Activated CD4-positive, CD25-positive, alpha-beta regulatory T cell treated with anti-CD3 and anti-CD28 coated beads, Interleukin-2, amount 50 U/mL, for 72 hours (primary cell): ENCODE results near the gene KRT16.

Experiments used
- DNase-seq: peaks from one replicate; pipeline ENCODE4 v3.0.0; 2021

KRT16 gene

GRCh38 chr17:41612376-41613160, at the start of gene KRT16:
TSS of gene KRT16 (minus strand) at chr17:41612767. CDS start at chr17:41612688, 79 bp downstream.
- DNase-seq: peak; percentile 23

- no peak for DNase-seq
Measured at GRCh38 chr17:41660221-41660711, 47.7 kb upstream of the KRT16 start.

DNA sequence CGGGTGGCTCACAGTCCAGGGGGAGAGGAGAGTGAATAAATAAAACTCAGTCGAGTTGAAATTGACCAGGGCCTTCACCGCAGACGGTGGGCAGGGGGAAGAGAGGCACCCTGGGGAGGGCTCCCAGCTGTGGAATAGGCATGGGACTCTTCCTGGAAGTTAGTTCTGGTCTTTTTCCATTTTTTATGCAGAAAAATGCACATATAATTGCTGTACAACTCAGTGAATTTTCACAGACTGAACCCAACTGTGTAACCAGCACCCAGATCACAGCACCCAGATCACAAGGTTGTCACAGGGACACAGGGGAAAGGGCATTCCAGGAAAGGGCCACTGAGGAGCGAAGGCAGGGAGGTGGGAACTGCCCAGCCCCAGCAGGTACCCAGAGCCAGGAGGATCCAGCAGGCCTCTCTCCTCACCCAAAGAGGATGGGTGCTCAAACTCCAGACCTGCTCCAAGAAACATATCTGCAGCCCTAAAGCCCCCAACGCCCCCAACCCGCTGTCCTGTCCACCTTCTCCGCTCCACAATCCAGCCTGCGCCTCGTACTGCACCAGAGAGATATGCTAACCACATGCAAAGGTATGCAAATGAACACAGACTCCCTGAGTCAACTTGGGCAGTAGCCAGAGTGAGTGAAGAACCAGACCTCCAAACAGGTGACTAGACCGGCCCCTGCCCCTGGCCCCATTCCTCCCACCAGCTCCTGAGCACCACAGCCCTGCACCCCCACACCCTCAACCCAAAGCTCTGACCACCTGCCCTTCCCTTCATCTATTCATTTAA, 47.1 kb upstream of the KRT16 start:
- no peak for DNase-seq

DNA sequence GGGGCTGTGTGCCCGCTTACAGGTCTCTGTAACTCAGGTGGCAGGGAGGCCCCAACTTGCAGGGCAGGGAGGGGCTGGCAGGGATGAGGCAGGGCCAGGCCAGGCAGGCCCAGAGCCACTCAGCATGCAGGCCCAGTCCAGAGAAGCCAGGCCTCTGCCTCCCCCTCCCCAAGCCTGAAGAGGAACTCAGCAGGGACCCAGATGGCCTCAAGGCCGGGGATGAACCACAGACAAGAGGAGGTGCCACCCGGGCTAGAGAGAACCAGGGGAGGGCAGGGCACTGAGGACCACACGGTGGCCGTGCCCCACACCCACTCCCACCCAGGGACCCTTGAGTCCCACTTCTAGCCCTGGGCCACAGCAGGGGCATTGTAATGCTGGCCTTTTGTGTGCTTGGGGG, 46.3 kb upstream of the KRT16 start:
- DNase-seq: no peak

GRCh38 chr17:41657936-41658335, 45.4 kb upstream of the KRT16 start:
- no peak for DNase-seq

DNA sequence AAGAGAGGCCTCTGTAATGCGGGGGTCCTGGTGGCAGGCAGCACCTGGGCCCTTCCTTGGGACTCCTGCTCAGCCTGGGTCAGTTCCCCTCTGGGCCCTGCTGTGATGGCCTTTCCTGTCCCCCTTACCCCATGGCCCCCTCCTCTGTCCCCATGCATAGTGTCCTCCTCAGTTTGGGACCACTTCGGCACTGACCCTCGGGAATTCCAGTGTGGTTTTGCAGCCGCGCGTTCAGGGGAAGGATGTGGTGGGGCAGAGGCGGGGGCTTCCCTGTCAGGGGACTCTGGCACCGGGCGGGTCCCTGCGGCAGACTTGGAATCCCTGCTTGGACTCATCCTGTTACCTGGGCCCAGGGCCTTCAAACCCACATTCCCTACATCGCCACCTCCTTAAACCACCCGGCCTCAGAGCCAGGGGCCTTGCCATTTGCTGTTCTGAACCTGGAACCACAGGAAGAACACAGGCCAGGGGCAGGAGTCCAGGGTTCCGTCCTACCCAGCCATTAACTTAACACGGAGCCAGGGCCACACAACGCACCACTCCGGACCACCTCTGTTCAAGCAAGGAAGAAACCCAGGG, 44.7 kb upstream of the KRT16 start:
- DNase-seq: no peak

DNA sequence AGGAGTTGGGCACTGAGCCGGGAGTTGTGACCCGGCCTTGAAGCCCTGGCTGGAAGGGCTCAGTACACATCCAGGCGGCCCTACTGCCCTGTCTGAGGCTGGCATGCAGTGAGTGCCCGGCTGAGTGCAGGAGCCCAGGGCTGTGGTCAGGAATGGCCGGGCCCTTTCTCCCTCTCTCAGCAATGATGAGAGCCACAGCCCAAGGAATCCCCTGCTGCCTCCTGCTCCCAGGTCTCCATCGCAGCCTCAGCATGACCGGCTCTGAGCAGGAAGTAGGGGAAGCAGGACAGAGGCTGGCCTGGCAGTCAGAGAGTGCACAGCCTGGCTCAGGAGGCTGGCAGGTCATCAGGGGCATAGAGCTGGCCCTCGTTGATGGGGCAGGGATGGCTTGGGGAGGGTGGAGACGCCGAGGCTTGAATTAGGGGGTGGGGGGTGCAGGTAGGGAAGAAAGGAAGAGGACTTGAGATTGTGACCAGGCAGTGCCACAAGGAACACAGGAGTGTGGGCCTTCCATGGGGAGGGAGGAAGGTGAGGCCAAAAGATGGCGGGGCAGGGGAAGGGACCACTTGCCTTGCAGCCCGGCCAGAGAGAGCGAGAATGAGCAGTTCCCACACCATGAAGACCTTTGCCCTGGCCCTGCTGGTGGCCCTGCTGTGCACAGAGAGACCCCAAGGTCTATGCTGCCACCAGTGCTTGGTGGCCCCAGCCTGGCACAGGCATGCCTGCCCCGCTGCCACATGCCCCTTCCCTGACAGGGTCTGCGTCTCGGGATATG, 43.9 kb upstream of the KRT16 start:
- no peak for DNase-seq

DNA sequence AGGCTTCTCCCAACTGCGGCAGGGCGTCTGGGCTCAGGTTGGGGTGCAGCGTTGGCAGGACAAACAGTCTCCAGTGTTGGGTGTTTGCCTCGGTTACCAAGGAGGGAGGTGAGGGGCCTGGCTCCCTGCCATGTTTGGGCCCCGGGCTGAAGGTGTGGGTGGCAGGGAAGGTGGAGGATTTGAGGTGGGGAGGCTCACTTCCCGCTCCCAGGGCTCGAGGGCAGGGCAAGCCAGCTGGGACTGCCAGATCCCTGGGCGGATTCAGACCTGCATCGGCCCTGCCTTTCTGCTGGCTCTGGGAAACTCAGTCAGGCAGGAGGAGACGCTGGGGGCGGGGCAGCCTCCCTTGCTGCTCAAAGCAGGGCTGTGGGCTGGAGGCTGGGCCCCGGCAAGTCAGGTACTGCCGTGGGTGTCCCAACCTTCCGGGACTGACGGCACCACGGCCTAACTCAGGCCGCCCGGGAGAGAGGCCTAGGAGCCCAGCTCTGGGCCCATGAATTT, 43.1 kb upstream of the KRT16 start:
- no peak for DNase-seq

DNA sequence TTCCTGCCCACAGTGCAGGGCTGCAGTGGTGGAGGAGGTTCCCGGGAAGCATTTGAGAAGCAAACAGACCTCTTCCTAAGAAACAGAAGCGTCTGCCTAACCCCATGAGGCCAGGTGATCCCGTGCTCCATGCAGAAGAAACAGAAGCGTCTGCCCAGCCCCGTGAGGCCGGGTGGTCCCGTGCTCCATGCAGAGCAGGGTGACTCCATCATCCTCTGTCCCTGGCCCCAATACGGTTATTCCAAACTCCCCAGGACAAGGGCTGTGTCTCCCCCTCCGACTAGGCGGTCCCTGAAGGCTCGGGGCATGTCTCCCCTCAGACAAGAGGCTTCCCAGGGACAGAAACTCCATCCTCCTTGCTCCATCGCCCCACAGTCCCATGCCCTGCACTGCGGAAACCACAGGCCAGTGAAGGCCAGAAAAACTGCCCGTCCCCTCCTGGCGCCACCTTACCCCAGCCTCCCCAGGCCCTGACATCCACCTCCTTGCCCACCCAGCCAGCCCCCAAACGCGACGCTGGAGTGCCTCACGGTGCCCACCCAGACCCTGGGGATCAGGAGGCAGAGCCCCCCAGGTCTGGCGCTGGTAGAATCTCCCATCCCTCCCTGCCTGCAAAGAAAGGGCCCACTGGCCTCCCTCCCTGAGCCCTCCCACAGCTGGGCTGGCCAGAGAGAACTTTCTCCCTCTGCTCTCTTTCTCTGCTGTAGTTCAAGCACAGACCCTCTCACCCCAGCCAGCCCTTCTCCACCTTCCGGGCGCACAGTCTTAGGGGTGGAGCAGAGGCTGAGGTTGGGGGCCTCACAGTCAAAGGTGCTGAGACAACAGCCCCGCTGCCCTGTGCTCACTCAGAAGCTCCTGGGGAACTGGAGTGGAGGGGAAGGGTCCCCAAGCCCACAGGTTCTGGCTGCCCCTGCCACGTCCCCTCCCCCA, 42.4 kb upstream of the KRT16 start:
- no peak for DNase-seq

- no peak for DNase-seq
Measured at GRCh38 chr17:41653892-41654677, 41.5 kb upstream of the KRT16 start.

GRCh38 chr17:41653421-41653820, 40.9 kb upstream of the KRT16 start:
- no peak for DNase-seq

DNA sequence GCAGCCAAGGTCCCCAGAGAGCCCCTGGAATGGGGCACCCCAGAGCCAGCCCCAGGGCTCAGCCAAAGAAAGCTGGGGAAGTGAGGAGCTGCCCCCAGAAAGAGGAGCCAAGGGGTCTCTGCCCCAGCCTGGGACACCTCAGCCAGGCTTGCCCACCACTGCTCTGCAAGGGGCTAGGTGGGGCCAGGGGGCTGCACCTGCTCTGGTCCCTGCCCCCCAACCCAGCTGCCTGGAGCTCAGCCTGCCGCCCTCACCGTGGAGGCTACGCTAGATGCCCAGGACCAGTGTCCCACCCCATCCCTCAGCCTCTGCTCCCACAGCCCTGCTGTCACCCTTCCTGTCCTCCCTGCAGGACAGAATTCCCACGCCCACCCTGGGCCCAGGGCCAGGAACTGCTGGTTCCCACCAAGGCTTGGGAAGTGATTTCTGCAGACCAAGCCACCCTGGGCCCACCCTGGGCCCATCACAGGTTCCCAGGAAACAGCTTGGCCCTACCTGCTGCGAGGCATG, 39.9 kb upstream of the KRT16 start:
- no peak for DNase-seq

- no peak for DNase-seq
Measured at GRCh38 chr17:41651625-41652460, 39.3 kb upstream of the KRT16 start.

DNA sequence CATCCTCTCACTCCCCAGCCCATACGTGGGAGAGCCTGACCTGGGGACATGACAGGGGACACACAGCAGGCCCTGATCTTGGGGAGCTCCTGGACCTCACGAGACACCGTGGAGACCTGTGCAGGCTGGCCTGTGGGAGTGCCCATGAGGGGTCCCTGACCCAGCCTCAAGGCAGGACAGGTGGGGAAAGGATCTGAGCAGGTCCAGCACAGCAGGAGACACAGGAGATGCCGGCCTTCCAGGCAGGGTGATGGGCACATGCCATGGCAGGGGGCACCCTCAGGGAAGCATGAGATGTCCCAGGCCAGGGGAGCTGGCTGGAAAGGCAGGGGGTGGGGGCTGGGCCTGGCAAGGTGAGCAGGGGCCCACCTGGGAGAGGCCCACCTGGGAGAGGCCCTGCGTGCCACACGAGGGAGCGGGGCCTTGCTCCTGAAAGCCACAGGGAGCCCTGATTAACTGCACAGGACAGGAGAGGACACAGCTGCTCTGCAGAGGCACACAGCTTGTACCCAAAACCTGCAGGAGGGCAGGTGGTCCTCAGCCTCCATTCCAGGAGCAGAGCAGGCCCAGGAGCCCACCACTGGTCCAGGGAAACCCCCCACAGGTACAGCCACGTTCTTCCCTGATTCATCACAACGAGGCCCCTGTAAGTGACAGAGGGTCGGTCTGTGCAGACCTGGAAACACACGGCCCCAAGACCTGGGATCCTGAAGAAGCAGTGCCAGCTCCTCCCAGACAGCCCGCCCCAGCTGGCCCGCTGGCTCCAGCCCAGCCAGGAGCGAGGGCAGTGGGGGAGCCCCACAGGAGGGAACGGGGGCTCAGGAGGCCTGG, 38.4 kb upstream of the KRT16 start:
- no peak for DNase-seq

DNA sequence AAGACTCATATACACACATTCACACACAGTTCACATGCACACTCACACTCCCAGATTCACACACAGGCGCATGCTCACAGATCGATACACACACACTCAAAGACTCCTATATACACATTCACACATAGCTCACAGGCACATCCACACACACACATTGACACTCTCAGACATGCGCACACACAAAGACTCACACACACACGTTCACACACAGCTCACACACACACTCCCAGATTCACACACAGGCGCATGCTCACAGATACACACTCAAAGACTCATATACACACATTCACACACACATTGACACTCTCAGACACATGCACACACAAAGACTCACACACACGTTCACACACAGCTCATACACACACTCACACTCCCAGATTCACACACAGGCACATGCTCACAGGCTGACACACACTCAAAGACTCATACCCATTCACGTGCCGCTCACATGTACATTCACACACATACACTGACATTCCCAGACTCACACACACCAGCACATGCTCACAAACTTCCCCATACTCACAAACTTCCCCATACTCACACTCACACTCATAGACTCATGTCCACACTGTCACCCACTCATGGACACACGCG, 37.5 kb upstream of the KRT16 start:
- DNase-seq: no peak

GRCh38 chr17:41648411-41649195, 36.0 kb upstream of the KRT16 start:
- DNase-seq: peak; percentile 91

DNA sequence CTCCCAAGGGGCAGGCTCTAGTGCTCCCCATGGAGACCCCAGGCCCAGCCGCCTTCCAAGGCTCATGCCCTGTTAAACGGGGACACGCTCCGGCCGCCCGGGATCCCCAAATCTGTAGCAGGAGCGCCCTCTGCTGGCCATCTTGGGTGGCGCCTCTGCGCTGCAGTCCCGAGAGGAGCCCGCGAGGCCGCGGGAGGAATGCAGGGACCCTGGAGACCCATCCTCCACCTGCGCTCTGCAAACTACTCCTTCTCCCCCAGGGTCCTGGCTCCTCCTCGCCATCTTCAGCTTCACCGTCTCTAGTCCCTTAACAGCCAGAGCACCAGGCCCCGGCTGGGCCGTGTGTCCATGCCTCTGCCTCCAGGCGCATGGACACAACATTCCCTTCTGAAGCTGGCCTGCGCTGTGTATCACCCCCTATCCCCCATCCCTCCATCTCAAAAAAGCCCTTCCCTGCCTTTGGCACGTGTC, 35.4 kb upstream of the KRT16 start:
- peak; percentile 96 for DNase-seq
